Cardiac fibroblast (primary cell): Measurements from ENCODE around the gene ANKS1B.

Source experiments
- DNase-seq, 2 donors: peaks; one replicate each; pipeline versions ENCODE4 v3.0.0 to v3.0.0-alpha.2; 2010; ENCODE audit warnings: low read depth in 2 of 2
- H3K4me3 ChIP-seq, 2 donors: replicated peaks in 1 of 2; 1 replicate in 1 of 2; 2 replicates in 1 of 2; pipeline ENCODE4 v1.5.1; 2011; ENCODE audit warnings: low read depth in 2 of 2, low read length in 2 of 2, mild to moderate bottlenecking in 2 of 2, moderate library complexity in 1 of 2
- TF ChIP-seq, protein P1 (sequence below): IDR thresholded peaks from one replicate; pipeline ENCODE4 v1.5.1; 2011; ENCODE audit warnings: low read depth, mild to moderate bottlenecking, low read length, inconsistent platforms

Gene ANKS1B

DNA sequence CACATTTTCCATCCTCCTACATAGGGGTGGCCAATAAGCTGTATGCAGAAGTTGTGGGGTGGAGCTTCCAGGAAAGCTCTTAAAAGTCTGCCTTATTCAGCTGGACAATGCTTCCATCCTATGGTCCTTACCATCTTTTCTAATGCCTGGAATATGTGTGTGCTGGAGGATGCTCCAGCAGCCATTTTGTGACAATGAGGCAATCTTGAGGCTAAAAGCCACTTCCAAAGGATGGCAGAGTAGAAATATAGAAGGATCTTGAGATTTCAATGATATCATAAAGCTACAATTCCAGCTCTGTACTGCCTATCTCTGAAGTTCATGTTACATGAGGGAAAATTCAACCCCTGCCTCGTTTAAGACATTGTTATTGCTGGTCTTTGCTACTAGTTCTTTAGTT is 1244.0 kb downstream of the ANKS1B start:
- no peak for DNase-seq
- TF ChIP-seq, protein P1, sequence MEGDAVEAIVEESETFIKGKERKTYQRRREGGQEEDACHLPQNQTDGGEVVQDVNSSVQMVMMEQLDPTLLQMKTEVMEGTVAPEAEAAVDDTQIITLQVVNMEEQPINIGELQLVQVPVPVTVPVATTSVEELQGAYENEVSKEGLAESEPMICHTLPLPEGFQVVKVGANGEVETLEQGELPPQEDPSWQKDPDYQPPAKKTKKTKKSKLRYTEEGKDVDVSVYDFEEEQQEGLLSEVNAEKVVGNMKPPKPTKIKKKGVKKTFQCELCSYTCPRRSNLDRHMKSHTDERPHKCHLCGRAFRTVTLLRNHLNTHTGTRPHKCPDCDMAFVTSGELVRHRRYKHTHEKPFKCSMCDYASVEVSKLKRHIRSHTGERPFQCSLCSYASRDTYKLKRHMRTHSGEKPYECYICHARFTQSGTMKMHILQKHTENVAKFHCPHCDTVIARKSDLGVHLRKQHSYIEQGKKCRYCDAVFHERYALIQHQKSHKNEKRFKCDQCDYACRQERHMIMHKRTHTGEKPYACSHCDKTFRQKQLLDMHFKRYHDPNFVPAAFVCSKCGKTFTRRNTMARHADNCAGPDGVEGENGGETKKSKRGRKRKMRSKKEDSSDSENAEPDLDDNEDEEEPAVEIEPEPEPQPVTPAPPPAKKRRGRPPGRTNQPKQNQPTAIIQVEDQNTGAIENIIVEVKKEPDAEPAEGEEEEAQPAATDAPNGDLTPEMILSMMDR: no peak
- H3K4me3 ChIP-seq: no peak overlapping the region

DNA sequence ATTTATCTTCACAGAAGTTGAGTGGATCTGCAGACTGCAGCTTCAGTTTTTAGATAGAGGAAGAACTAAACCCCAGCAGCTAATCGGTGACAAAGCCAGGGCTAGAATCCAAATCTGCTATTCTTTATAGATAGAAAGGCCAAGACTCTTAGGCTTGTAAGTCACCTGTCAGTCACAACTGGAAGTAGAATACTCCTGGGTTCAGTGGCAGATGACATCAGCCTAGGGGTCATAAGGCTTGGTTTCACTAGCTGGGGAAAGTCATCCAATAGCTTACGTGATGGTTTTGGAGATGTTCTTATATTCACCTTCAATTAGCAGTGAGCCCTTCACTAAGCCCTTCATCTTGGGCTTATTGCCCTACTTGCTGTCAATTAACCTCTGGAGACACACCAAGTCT is 1246.2 kb downstream of the ANKS1B start:
- TF ChIP-seq, protein P1: no peak
- H3K4me3 ChIP-seq: no peak overlapping the region
- DNase-seq: no peak

DNA sequence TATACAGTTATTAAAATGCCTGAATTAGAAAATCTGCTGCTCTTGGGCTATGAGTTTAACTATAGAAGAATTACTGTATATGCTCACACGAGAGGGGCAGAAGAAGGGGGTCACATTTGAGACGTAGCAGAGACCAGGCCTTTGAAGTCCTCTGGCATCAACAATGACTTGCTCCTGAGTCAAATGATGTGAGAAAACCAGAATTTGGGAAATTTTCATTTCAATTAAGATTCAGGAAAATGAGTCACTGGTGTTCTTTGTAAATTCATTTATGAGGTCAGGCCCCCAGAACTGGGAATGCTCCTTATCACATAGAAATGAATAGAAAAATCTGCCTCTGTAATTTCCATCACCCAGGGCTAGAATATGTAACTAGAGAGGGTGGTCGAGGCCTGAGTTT is 1246.7 kb downstream of the ANKS1B start:
- TF ChIP-seq, protein P1: no peak
- H3K4me3 ChIP-seq: no peak overlapping the region
- DNase-seq: no peak

DNA sequence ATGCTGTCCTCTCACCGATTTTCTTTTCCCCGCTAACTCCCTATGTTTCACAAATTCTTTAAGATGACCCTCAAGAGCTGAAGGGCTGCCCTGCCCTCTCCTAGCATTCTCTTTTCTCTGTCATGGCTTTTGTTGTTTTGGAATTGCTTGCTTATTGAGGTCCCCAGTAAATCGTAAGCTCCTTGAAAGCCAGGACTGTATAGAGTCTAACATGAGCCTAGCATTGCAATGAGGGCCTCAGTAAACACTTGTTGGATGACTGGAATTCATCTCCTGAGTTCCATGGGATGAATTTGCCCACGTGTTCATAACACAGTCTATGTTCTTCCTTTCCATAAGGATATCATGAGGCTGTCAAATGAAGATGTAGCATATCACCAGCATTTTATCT is 1247.4 kb downstream of the ANKS1B start:
- H3K4me3 ChIP-seq: no peak overlapping the region
- TF ChIP-seq, protein P1: no peak
- no peak for DNase-seq

DNA sequence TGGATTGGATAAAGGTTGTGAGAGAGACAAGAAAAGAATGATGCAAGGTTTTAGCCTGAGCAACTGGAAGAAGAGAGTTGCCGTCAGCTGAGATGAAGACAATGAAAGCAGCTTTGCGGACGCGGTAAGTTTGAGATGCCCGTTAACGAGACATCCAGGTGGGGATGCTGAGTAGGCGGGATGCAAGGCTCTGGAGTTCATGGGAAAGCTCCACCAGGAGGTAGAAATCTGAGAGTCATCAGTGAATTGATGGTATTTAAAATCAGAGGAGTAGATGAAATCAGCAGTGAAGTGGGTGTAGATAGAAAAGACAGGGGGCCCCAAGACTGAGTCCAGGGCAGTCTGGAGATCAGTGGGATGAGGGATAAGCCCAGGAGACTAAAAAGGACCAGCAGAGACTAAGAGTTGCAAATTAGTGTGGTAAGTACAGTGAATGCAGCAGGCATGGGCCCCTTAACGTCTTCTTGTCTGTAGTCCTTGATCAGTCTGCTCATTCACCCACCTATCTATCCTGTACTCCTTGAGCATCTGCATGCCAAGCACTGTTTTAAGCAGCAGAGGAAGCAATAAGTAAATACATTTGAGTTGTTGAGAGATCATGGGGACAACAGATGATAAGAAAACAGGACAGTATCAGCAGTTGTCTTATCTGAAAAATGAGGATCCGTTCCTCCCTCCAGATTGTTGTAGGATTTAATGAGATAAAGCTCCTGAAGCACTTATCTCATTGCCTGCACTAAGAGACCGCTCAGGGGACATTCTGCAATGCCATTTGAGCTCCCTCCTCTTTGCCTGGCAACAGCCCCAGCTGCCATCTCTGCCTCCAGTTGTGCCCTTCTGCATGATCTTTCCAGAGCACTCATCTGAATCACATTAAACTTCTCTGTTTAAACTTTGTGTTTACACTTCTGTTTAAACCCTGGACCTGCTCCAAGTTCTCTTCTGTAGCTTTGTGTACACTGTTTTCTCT is 1248.1 kb downstream of the ANKS1B start:
- TF ChIP-seq, protein P1: no peak
- no peak for DNase-seq
- H3K4me3 ChIP-seq: no peak overlapping the region

DNA sequence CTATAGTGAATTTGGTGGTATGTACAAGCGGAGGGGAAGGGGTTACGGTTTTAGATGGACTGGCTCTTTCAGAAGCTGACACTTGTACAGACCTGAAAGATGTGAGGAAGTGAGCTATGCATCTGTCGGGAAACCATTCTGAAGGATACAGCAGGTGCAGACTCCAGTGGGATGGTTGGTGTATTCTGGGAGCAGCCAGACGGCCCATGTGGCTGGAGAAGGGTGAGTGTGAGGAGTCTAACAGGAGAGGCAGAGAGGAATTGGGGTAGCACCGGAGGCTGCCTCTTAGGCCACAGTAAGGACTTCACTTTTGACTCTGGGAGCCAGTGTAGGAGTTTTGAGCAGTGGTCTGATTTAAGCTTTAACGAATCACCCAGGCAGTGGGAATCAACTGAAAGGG is 1248.9 kb downstream of the ANKS1B start:
- TF ChIP-seq, protein P1: no peak
- H3K4me3 ChIP-seq: no peak overlapping the region
- no peak for DNase-seq
